Left lung (tissue), 10 donors: ENCODE measurements around the gene RGS11. TPM values are rescaled to one million over a fixed set of nuclear protein-coding genes. Genes with fewer than 3 reads are reported as not detected.
"Not testable (repeated sequence)": the region's sequence is repeated elsewhere in the genome, so short reads cannot be mapped to it uniquely, and the experiment has no call there.

Source experiments
- ATAC-seq: fragments of 200-7000 bp; cut with Tn5 transposase; one replicate; pipeline ENCODE4 v1.9.1; 2020; ENCODE audit warnings: moderate library complexity
- DNase-seq, 4 donors: peaks; one replicate each; pipeline ENCODE4 v3.0.0-alpha.2; 2013 to 2020
- H3K27ac ChIP-seq, 2 donors: fragments of 200-600 bp; sonication (generic) in 1 of 2; one replicate each; pipeline versions ENCODE4 v1.5.0 to v1.8.0; 2020 to 2021
- H3K27me3 ChIP-seq, 2 donors: fragments of 200-600 bp; sonication (generic) in 1 of 2; one replicate each; pipeline versions ENCODE4 v1.5.0 to v1.8.0; 2020 to 2021
- H3K36me3 ChIP-seq, 2 donors: fragments of 200-600 bp; sonication (generic) in 1 of 2; one replicate each; pipeline versions ENCODE4 v1.5.0 to v1.8.0; 2020 to 2021
- H3K4me1 ChIP-seq, 2 donors: fragments of 200-600 bp; one replicate each; pipeline ENCODE4 v1.8.0; 2021
- H3K4me3 ChIP-seq, 2 donors: fragments of 200-600 bp; sonication (generic) in 1 of 2; one replicate each; pipeline versions ENCODE4 v1.5.0 to v1.8.0; 2020 to 2021; ENCODE audit warnings: mild to moderate bottlenecking in 1 of 2
- H3K9me3 ChIP-seq, 2 donors: fragments of 200-600 bp; sonication (generic) in 1 of 2; one replicate each; pipeline versions ENCODE4 v1.5.0 to v1.8.0; 2020 to 2021
- intact Hi-C, 2 donors: fragments of 100-400 bp; cut with DNase I; formaldehyde crosslinking; loops; one replicate each; pipeline versions ENCODE4 v1.11.2 to v1.14.2; 2022
- polyA plus RNA-seq, 6 donors: library from polyadenylated mRNA; unstranded; fragments of 120-200 nt; gene quantifications; one replicate each; pipeline ENCODE4 v1.2.1, GENCODE V29; 2013; ENCODE audit not compliant: insufficient read length in 6 of 6
- total RNA-seq, 2 donors: library from RNA; stranded (reverse); fragmentation: NEBNext Ultra II Directional; extraction: Animal tissue kit (Norgen Biotek cat#: 25700); gene quantifications; one replicate each; pipeline ENCODE4 v1.2.1, GENCODE V29; 2021
- TF ChIP-seq, protein P1 (sequence below), 2 donors: fragments of 200-600 bp; sonication (generic) in 1 of 2; IDR thresholded peaks; one replicate each; pipeline versions ENCODE4 v1.5.0 to v1.8.0; 2021; ENCODE audit warnings: antibody characterized with exemption in 2 of 2
- donor health status: DM: no; HTN: yes; CAD: no.
- donor health status: DM: no; HTN: no; CAD: no.

The RGS11 gene
- total and polyA plus RNA-seq, 8 donors: 1.8 to 8.3 (median 4.1) TPM

DNA sequence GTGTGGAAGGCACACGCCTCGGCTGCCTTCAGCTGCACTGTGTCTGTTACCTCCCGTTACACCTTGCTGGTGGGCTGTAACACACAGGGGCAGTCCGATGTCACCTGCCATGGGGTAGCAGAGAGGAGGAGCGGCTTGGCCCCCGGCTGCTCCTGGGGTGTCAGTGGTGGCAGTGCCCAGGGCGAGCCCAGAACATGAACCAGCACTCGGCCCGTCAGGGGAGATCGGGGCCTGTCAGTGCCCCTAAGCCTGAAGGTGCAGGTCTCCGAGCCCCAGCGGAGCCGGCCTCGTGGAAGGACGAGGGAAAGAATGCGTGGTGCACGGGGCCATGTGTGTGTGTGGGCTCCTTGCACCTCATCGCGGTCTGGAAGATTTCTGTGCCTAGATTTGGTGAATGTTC lies 15.4 kb downstream of the RGS11 start:
- H3K36me3 ChIP-seq: peaks cover 0 to 73% of the 10 kb centered on the region in 2 donors
- no peaks in the 10 kb centered on the region for H3K4me1 ChIP-seq
- no peak for DNase-seq
- H3K9me3 ChIP-seq: no peaks in the 10 kb centered on the region
- no peak overlapping the region for H3K4me3 ChIP-seq
- no peak for ATAC-seq
- H3K27ac ChIP-seq: no peak overlapping the region
- TF ChIP-seq, protein P1, sequence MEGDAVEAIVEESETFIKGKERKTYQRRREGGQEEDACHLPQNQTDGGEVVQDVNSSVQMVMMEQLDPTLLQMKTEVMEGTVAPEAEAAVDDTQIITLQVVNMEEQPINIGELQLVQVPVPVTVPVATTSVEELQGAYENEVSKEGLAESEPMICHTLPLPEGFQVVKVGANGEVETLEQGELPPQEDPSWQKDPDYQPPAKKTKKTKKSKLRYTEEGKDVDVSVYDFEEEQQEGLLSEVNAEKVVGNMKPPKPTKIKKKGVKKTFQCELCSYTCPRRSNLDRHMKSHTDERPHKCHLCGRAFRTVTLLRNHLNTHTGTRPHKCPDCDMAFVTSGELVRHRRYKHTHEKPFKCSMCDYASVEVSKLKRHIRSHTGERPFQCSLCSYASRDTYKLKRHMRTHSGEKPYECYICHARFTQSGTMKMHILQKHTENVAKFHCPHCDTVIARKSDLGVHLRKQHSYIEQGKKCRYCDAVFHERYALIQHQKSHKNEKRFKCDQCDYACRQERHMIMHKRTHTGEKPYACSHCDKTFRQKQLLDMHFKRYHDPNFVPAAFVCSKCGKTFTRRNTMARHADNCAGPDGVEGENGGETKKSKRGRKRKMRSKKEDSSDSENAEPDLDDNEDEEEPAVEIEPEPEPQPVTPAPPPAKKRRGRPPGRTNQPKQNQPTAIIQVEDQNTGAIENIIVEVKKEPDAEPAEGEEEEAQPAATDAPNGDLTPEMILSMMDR (IDR thresholded peaks at IDR 0.05): no peak
- intact Hi-C loops: no loop called here
- no peaks in the 10 kb centered on the region for H3K27me3 ChIP-seq

DNA sequence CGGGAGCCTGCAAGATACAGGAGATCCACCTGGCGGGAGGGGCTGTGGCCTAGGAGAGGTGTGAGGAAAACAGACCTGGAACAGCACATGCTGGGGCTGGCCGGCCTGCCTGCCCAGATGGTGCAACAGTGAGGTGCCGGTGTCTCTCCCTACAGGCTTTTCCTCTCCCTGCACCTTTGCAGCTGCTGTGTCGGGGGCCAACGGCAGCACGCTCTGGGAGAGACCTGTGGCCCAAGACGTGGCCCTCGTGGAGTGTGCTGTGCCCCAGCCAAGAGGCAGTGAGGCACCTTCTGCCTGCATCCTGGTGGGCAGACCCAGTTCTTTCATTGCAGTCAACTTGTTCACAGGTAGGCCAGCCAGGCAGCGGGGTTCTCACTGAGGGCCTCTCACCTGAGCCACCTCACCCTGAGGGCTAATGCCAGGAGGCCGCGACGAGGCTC lies 15.9 kb downstream of the RGS11 start:
- H3K4me3 ChIP-seq: no peak overlapping the region
- H3K9me3 ChIP-seq: no peaks in the 10 kb centered on the region
- ATAC-seq (no peak), DNase-seq (no peak)
- no peak overlapping the region for H3K27ac ChIP-seq
- H3K27me3 ChIP-seq: no peaks in the 10 kb centered on the region
- TF ChIP-seq, protein P1 (IDR thresholded peaks at IDR 0.05): no peak
- intact Hi-C loops: no loop called here
- peaks cover 0 to 73% of the 10 kb centered on the region in 2 donors for H3K36me3 ChIP-seq
- H3K4me1 ChIP-seq: no peaks in the 10 kb centered on the region

DNA sequence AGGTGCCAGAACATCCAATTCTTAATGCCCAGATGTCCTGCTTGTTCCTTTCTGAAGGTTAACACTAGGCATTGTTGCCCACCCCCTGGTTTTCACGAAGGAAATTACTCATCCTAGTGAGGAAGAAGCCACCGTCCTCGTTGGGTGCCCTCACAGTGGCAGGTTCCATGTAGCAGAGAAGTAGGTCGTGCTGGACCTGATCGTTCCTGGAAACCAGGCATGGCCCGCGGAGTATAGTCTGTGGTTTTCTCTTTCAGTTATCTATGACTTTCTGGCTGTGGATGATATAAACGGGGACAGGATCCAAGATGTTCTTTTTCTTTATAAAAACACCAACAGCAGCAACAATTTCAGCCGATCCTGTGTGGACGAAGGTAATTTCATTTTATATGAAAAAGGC lies 16.5 kb downstream of the RGS11 start:
- no peaks in the 10 kb centered on the region for H3K27me3 ChIP-seq
- H3K4me1 ChIP-seq: no peaks in the 10 kb centered on the region
- intact Hi-C loops: no loop called here
- H3K36me3 ChIP-seq: peaks cover 0 to 73% of the 10 kb centered on the region in 2 donors
- no peak overlapping the region for H3K27ac ChIP-seq
- H3K9me3 ChIP-seq: no peaks in the 10 kb centered on the region
- TF ChIP-seq, protein P1 (IDR thresholded peaks at IDR 0.05): no peak
- no peak for ATAC-seq
- no peak for DNase-seq
- no peak overlapping the region for H3K4me3 ChIP-seq

DNA sequence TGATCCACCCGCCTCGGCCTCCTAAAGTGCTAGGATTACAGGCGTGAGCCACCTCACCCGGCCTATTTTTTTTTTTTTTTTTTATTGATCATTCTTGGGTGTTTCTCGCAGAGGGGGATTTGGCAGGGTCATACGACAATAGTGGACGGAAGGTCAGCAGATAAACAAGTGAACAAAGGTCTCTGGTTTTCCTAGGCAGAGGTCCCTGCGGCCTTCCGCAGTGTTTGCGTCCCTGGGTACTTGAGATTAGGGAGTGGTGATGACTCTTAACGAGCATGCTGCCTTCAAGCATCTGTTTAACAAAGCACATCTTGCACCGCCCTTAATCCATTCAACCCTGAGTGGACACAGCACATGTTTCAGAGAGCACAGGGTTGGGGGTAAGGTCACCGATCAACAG lies 17.7 kb downstream of the RGS11 start:
- H3K27me3 ChIP-seq, H3K4me3 ChIP-seq, H3K4me1 ChIP-seq, H3K9me3 ChIP-seq, DNase-seq, ATAC-seq, H3K27ac ChIP-seq, intact Hi-C loops: not testable (repeated sequence)
- H3K36me3 ChIP-seq: peaks cover 0 to 64% of the 10 kb centered on the region in 2 donors

GRCh38 chr16:255183-255582 lies 20.6 kb downstream of the RGS11 start:
- intact Hi-C loops: no loop called here
- peaks cover 0 to 39% of the 10 kb centered on the region in 2 donors for H3K36me3 ChIP-seq
- no peak overlapping the region for H3K27ac ChIP-seq
- H3K9me3 ChIP-seq: no peaks in the 10 kb centered on the region
- peak in 1 of 4 donors; percentile 4 for DNase-seq
- H3K4me3 ChIP-seq: no peak overlapping the region
- ATAC-seq: no peak
- TF ChIP-seq, protein P1 (IDR thresholded peaks at IDR 0.05): no peak
- no peaks in the 10 kb centered on the region for H3K27me3 ChIP-seq
- peaks cover 0 to 17% of the 10 kb centered on the region in 2 donors for H3K4me1 ChIP-seq

DNA sequence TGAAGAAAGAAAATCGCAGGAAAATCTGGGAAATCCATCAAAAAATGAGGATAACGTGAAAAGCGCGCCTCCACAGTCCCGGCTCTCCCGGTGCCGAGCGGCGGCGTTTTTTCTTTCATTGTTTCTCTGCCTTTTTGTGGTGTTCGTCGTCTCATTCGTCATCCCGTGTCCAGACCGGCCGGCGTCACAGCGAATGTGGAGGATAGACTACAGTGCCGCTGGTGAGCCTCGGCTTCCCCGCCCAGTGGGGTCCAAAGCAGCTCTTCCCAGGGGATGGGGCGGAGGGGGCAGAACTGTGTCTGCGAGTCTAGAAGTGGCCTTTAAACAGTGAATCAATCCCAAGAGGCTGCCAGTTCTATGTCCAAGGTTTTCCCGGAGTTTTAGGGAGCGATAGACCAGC lies 21.3 kb downstream of the RGS11 start:
- ATAC-seq: no peak
- peaks cover 0 to 17% of the 10 kb centered on the region in 2 donors for H3K4me1 ChIP-seq
- TF ChIP-seq, protein P1 (IDR thresholded peaks at IDR 0.05): no peak
- no peak overlapping the region for H3K4me3 ChIP-seq
- H3K27ac ChIP-seq: no peak overlapping the region
- intact Hi-C loops: no loop called here
- H3K27me3 ChIP-seq: no peaks in the 10 kb centered on the region
- peak in 1 of 4 donors; percentile 72 for DNase-seq
- H3K36me3 ChIP-seq: peaks cover 0 to 38% of the 10 kb centered on the region in 2 donors
- H3K9me3 ChIP-seq: no peaks in the 10 kb centered on the region
